NCI-H226 (cell line): Measurements from ENCODE around the gene OPCML.

Experiments used
- DNase-seq: peaks from one replicate; pipeline ENCODE4 v3.0.0-alpha.2; 2015

OPCML gene

DNA sequence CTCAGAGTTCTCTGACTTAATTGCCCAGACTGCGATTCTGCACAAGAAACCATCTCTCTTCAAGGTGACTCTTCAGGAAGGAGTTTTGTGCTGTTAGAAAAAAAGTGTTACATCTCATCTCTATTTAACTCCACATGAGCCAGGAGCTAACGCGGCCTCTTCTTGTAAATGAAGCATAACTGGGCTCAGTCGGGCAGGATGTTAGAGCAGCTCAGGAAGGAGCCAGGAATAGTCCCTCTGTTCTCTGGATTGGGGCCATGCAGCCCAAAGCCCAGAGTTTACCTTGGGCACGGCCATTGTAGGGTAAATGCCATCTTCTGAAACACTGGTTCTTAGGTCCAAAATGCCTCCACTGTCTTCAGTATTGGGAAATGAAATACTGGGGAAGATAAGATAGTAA is 760.6 kb downstream of the OPCML start:
- no peak for DNase-seq

DNA sequence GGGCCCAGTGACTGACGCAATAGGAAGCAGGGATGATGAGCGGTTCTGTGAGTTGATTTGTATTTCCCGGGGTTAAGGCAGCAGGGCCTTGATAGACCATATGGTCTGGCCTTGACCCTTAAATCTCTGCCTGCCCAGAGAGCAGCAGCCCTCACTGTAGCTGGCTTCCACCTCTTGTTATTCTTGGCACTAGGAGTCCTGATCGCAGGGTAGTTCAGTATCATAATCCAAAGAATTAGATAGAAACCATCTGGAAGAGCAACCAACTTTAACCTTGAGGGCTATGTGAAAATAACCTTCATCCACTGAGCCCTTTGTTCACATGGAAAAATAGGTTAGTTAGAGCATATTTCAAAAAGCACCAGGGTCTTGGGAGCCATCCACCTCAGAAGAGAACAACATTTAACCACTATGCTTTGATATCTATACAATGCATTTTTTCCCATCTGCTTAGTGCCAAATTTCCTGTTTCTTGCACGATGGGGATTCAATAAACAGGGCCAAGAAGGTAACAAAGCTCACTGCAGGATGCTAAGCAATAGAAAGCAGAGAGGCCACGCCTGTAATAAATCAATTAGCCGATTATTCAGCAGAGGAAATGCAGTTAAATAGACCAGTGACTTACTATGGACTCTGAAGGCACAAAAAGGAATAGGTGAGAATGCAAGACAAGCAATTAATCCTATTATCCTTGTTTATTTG is 761.3 kb downstream of the OPCML start:
- DNase-seq, result no peak

DNA sequence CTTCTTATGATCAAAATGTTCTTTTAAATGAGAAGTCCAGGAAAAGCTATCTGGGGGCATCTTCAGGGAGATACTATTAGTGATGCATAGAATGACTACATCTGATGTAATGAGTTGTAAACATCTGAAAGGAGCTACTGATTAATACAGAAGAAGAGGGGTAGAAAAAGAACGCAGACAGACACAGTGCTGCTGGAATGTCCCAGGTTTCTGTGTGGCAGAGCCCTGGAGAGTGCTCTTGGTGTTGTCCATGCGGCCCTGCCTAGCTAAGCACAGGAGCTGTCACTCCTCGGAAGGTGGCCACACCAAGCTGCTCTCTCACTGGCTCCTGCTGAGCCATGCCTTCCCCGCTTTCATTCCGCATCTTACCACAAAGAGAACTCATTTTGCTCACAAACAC is 768.8 kb downstream of the OPCML start:
- no peak for DNase-seq

DNA sequence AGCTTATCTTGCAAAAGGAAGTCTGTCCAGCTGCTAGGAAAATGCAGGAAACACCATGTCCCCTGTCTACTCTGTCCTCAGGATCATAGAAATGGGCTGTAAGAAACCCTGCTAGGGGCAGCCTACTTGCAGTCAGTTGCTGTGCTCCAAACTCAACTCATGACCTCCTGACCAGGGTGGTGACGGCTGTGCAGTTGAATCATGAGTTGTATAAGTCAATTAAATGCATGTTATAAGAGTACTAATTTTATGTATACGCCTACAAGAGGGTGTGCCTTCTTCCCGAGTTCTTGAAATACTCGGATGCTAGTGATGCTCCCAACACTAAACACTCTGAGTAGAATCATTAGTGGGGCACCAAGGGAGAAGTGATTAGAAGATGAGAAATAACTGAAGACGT is 776.4 kb downstream of the OPCML start:
- no peak for DNase-seq

DNA sequence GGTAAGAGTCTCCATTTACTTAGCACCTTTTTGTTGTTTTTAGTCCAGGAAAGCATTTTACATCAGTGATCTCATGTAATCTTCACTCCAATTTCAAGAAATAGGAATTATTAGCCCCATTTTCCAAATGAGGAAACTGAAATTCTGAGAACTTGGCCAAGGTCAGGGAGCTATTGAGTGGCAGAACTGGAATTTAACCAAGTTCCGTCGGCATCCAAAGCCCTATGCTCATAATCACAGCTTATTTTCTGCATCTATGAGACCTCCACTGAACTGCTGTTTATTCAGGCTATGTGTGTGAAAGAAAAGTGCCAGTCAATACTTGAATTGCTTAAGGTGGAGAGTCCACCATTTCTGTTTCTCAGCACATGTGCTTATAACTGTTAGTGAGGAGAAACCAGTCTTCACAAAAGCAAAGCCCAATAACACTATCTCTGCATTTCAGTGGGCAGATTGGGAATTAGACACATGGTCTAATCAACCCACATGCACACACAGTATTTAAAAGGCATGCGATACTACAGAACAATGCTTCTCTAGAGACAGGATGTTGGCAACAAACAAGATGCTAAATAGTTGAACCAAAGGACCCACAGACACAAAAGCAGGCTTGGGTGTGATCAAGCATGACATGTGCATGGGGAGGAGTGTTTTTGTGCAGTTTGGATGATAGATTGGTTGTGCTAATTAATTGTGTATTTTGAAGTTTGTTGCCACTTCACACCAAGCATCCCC is 780.6 kb downstream of the OPCML start:
- DNase-seq, result no peak

DNA sequence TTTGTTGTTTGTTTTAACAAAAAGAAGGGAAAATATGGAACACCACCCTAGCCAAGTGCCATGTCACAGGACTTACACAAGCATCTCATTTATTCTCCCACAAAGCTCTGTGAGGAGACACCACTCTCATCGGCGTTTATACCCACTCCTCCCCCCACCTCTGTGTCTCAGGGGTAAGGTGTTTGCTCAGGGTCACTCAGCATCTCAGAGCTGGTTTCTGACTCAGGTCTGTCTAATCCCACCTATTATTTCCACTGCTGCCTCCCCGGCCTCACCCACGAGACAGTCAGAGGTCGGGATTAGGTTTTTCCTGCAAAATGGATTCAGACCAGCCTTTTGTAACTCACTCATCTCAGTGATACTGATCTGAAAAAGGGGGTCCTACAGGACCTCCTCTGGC is 786.0 kb downstream of the OPCML start:
- no peak for DNase-seq

DNA sequence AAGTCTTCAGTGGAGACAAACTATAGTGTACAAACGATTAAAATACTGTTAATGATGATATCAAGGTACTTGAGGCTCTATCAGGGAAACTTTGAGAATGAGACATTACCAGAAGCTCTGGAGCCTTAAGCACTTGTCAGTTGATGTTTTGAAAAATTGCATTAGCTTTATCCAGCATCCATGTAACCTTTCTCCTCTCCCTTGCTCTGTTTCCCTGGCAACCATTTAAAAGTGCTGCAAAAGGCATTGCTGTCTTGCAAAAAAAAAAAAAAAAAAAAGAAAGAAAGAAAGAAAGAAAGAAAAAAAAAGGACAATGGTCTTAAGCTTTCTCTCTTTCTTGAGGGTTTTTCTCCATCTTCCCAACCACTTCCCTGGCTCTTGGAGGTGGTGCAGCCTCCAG is 787.0 kb downstream of the OPCML start:
- DNase-seq, result no peak

DNA sequence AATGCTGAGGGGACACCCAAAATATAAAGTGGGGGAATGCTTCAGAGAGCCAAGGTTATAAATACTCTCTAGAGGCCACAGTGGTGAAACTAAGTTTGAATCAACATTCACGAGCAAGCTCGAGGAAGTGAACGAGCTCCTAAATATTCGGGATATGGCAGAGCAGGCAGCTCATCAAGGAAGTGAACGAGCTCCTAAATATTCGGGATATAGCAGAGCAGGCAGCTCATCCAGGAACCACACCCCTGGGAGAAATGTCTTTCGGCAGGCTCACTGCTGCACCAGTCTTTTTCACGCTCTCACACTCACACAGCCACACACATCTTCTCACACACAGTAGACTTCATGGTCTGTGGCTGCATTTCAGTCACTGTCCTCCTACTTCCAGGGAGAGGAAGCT is 787.5 kb downstream of the OPCML start:
- no peak for DNase-seq

DNA sequence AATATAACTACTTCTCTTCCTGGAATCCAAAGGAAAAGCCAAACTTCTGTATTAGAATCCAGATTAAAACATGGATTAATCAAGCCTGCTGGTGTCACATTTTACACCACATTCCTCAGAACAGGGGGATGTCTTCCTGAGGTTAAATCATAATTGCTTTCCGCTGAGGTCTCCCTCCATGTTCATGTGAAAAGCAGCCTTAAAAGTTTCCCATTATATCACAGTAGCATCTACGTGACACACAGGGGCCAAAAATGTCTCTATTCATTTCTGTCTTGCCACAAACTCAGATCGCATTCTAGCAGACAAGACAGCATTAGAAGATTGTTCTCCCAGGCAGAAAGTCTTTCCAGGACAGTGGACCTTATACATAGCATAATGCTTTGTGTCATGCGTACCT is 788.7 kb downstream of the OPCML start:
- no peak for DNase-seq

DNA sequence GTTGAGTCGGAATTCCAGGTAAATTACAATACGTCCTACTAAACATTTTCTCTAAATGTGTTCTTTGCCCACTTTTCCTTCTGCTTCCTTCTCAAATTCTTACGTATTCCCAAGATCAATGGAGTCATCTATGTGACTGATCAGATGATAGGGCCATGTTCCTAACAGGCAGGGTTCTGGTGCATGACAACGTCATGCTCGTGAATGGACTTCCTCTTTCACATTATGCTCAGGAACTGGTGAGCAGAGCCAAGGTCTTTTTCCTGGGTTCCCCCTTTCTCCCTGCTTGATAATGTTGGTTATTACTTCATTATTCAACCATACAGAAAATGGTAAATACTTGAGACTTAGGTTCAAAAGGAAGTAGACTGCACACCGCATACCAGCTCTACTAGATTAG is 789.4 kb downstream of the OPCML start:
- no peak for DNase-seq

DNA sequence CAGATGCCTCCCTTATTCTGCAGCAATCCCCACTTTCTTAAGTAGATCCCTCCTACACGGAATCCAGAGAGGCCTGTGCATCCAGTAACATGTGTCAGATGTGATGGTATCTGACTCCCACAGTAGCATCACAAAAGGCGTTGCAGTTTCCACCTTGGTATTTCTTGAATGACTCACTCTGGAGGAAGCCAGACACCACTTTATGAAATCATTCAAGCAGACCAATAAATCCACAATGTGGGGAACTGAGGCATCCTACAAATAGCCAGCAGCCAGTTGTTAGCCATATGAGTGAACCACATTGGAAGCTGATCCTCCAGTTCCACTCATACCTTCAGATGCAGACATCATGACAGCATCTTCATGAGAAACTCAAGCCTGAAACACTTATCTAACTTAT is 798.1 kb downstream of the OPCML start:
- DNase-seq, result no peak

DNA sequence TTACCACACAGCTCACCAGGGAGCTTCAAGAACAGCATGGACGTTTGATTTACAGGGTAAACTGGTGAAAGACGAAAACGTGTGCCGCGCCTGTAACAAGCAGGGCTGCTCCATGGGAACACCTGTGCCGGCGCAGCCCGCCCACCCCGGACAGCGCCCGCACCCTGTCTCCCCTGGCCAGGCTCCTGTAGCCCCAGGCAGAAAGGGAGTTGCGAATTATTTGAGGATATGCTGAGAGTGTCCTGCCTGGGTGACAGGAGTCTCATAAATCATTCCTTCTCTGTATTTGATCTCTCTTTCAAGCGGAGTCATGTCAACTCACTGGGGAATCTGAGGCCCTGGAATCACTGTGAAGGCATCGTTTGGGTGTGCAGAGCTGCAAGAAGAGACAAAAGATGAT is 804.3 kb downstream of the OPCML start:
- no peak for DNase-seq

DNA sequence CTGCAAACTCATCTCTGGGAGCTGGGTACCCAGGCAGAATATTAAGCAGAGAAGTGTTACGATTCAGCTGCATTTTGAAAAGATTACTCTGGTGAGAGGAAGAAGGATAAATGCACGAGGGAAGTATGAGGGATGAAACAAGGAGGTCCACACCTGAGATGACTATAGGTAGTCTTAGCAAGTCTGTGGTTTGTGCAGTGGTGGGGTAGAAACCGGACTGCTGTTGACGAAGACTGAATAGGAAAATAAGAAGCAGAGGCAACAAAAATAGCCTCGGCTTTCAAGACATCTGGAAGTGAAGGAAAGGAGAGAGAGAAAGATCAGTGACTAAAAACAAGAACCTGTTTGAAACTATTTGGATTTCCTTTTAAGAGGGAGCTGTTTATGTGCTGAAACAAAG is 810.8 kb downstream of the OPCML start:
- DNase-seq, result no peak

DNA sequence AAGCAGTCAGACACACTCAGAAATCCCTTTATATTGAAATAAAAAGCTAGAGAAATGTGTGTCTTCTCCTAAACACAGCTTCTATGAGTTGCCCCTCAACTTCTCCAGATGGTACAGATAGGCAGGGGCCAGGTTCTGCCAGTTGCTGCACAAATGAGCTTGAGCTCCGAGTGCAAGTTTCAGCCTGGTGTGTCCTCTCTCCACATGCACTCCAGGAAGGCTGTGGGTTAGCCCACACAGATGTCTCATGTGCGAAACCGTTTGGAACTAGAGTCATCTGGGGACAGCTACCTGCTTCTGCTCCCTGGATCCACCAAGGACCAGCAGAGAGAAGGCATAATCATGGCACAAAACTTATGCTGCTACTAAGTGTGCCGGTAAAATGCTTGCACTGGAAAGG is 812.6 kb downstream of the OPCML start:
- no peak for DNase-seq

GRCh38 chr11:132718711-132719671 is 813.3 kb downstream of the OPCML start:
- no peak for DNase-seq

- no peak for DNase-seq
Measured at GRCh38 chr11:132717824-132718223, 814.5 kb downstream of the OPCML start.

- DNase-seq, result no peak
Measured at GRCh38 chr11:132716037-132716436, 816.3 kb downstream of the OPCML start.

DNA sequence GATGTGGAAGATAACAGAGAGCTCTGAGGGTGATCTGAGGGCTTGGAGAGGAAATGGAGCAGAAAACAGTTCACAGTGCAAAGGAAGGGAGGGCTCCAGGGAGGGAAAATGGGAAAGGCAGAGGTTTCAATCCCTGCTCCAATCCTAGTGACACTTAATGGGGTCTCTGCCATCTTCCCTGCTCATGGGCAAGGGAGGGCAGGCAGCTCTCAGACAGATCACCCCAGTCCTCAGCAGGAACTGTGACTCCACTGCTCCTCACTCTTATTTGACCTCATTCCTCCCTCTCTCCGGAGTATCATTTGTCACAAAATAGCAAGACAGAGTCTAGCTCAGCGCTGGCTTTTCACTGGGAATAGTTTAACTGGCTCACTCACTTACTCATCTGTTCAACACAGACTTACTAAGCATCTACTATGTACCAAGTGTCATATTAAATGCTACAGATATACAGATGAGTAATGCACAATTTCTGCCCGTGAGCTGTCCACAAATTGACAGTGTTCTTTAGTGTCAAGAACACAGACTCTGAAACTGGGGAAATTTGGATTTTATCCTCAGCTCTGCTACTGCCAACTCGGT is 817.4 kb downstream of the OPCML start:
- DNase-seq, result no peak

DNA sequence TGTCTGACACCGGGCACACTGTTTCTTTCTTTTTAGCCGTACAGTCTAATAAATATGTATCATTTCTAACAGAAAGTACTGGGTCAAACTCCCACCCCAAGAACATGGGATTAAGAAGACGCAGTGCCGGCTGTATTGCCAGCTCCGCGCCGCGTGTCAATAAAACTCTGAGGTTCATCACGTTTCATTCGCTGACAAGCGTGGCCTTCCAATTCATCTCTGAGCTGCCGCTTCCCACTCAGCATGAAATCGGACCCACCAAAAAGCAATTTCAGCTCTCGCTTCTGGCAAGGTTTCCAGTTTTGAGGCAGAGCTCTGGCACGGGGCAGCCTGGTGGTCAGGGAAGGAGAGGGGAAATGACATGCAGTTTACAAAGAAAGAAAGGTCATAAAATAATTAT is 819.8 kb downstream of the OPCML start:
- no peak for DNase-seq

- DNase-seq, result no peak
Measured at GRCh38 chr11:132704781-132705375, 827.4 kb downstream of the OPCML start.

- no peak for DNase-seq
Measured at GRCh38 chr11:132692891-132693290, 839.4 kb downstream of the OPCML start.

- DNase-seq, result no peak
Measured at GRCh38 chr11:132691848-132692550, 840.3 kb downstream of the OPCML start.
